OCI-LY1 (cell line): Measurements from ENCODE around the gene RBM20.

Experiments
- H2AFZ ChIP-seq: fragments of 200-600 bp; sonication (generic), shearing (Covaris generic); 2 replicates; pipeline ENCODE4 v1.6.0; 2014; ENCODE audit warnings: antibody characterized with exemption, mild to moderate bottlenecking, low read length
- H3F3A ChIP-seq: fragments of 200-600 bp; sonication (generic), shearing (Covaris generic); 2 replicates; pipeline ENCODE4 v1.6.0; 2014; ENCODE audit warnings: mild to moderate bottlenecking, antibody characterized with exemption, low read length, moderate library complexity; ENCODE audit not compliant: insufficient read depth
- H3K27ac ChIP-seq: fragments of 200-600 bp; sonication (generic); 2 replicates; pipeline ENCODE4 v1.5.1; 2014; ENCODE audit warnings: low read length, mixed run types, mild to moderate bottlenecking, low read depth; ENCODE audit not compliant: poor library complexity, severe bottlenecking
- H3K27me3 ChIP-seq: fragments of 200-600 bp; sonication (generic); 2 replicates; pipeline ENCODE4 v1.6.0; 2014; ENCODE audit warnings: antibody characterized with exemption, mild to moderate bottlenecking, low read length, moderate library complexity; ENCODE audit not compliant: insufficient read depth
- H3K36me3 ChIP-seq: fragments of 200-600 bp; sonication (generic); 2 replicates; pipeline ENCODE4 v1.6.1; 2014; ENCODE audit warnings: mild to moderate bottlenecking, antibody characterized with exemption, low read length, moderate library complexity, mixed read lengths; ENCODE audit not compliant: insufficient read depth
- H3K4me1 ChIP-seq: fragments of 200-600 bp; sonication (generic); 2 replicates; pipeline ENCODE4 v1.5.1; 2014; ENCODE audit warnings: mild to moderate bottlenecking, low read length, moderate library complexity; ENCODE audit not compliant: insufficient read depth, severe bottlenecking
- H3K4me2 ChIP-seq: fragments of 200-600 bp; sonication (generic), shearing (Covaris generic); 2 replicates; pipeline ENCODE4 v1.6.1; 2014; ENCODE audit warnings: low read length
- H3K4me3 ChIP-seq: fragments of 200-600 bp; sonication (generic); 2 replicates; pipeline ENCODE4 v1.5.1; 2014; ENCODE audit warnings: low read length, low read depth, mild to moderate bottlenecking, mixed read lengths; ENCODE audit not compliant: poor library complexity, severe bottlenecking
- H3K79me2 ChIP-seq: fragments of 200-600 bp; shearing (Covaris generic); 2 replicates; pipeline ENCODE4 v1.6.1; 2016; ENCODE audit warnings: mixed run types, low read length, mixed read lengths; ENCODE audit not compliant: insufficient read depth
- H3K9ac ChIP-seq: fragments of 200-600 bp; sonication (generic), shearing (Covaris generic); 2 replicates; pipeline ENCODE4 v1.6.1; 2014; ENCODE audit warnings: mild to moderate bottlenecking, low read length, mixed read lengths
- H3K9me2 ChIP-seq: fragments of 200-600 bp; sonication (generic), shearing (Covaris generic); 2 replicates; pipeline ENCODE4 v1.6.1; 2014; ENCODE audit warnings: low read depth, mild to moderate bottlenecking, low read length, mixed read lengths
- H3K9me3 ChIP-seq: fragments of 200-600 bp; shearing (Covaris generic); 2 replicates; pipeline ENCODE4 v1.6.1; 2014; ENCODE audit warnings: low read length, mixed read lengths
- H4K20me1 ChIP-seq: fragments of 200-600 bp; sonication (generic), shearing (Covaris generic); 2 replicates; pipeline ENCODE4 v1.6.0; 2016; ENCODE audit warnings: mild to moderate bottlenecking, low read length; ENCODE audit not compliant: insufficient read depth
- EZH2 ChIP-seq: fragments of 200-600 bp; sonication (generic), shearing (Covaris generic); IDR thresholded peaks from 2 replicates; pipeline ENCODE4 v1.8.0; 2017; ENCODE audit warnings: borderline replicate concordance, mixed run types, mild to moderate bottlenecking, antibody characterized with exemption, low read length, moderate library complexity, mixed read lengths
- TF ChIP-seq, protein P1 (sequence below): fragments of 200-600 bp; sonication (generic), shearing (Covaris generic); IDR thresholded peaks from 2 replicates; pipeline ENCODE4 v1.5.1; 2017; ENCODE audit warnings: mild to moderate bottlenecking, antibody characterized with exemption, low read length, moderate library complexity, mixed read lengths

The RBM20 gene

GRCh38 chr10:110758128-110758765 lies 114.1 kb downstream of the RBM20 start:
- H3F3A ChIP-seq, result no peaks in the 10 kb centered on the region
- no peaks in the 10 kb centered on the region for H4K20me1 ChIP-seq
- no peak overlapping the region for H3K4me3 ChIP-seq
- H3K27ac ChIP-seq, result no peak overlapping the region
- no peaks in the 10 kb centered on the region; the same call in 1 of the 2 replicates for H3K36me3 ChIP-seq
- 0 out of 2 replicates have a peak, but pooled peaks cover 6% of the 10 kb centered on the region for H3K9me3 ChIP-seq
- H3K9me2 ChIP-seq, result no peaks in the 10 kb centered on the region
- no peaks in the 10 kb centered on the region for H3K4me1 ChIP-seq
- no peak overlapping the region for H3K9ac ChIP-seq
- TF ChIP-seq, protein P1, sequence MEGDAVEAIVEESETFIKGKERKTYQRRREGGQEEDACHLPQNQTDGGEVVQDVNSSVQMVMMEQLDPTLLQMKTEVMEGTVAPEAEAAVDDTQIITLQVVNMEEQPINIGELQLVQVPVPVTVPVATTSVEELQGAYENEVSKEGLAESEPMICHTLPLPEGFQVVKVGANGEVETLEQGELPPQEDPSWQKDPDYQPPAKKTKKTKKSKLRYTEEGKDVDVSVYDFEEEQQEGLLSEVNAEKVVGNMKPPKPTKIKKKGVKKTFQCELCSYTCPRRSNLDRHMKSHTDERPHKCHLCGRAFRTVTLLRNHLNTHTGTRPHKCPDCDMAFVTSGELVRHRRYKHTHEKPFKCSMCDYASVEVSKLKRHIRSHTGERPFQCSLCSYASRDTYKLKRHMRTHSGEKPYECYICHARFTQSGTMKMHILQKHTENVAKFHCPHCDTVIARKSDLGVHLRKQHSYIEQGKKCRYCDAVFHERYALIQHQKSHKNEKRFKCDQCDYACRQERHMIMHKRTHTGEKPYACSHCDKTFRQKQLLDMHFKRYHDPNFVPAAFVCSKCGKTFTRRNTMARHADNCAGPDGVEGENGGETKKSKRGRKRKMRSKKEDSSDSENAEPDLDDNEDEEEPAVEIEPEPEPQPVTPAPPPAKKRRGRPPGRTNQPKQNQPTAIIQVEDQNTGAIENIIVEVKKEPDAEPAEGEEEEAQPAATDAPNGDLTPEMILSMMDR, result no peak
- TF ChIP-seq EZH2, result no peak
- H2AFZ ChIP-seq, result no peak overlapping the region
- no peaks in the 10 kb centered on the region for H3K79me2 ChIP-seq
- no peaks in the 10 kb centered on the region for H3K27me3 ChIP-seq
- H3K4me2 ChIP-seq, result no peak overlapping the region

GRCh38 chr10:110758898-110759297 lies 114.8 kb downstream of the RBM20 start:
- TF ChIP-seq, protein P1, result no peak
- H3K79me2 ChIP-seq, result no peaks in the 10 kb centered on the region
- no peak overlapping the region for H3K4me2 ChIP-seq
- no peaks in the 10 kb centered on the region for H3K4me1 ChIP-seq
- H3K27ac ChIP-seq, result no peak overlapping the region
- no peak overlapping the region for H2AFZ ChIP-seq
- H4K20me1 ChIP-seq, result no peaks in the 10 kb centered on the region
- no peak overlapping the region for H3K9ac ChIP-seq
- no peaks in the 10 kb centered on the region for H3K27me3 ChIP-seq
- no peaks in the 10 kb centered on the region for H3K9me2 ChIP-seq
- H3K36me3 ChIP-seq, result no peaks in the 10 kb centered on the region; the same call in 1 of the 2 replicates
- H3K4me3 ChIP-seq, result no peak overlapping the region
- H3F3A ChIP-seq, result no peaks in the 10 kb centered on the region
- 0 out of 2 replicates have a peak, but pooled peaks cover 3% of the 10 kb centered on the region for H3K9me3 ChIP-seq

DNA sequence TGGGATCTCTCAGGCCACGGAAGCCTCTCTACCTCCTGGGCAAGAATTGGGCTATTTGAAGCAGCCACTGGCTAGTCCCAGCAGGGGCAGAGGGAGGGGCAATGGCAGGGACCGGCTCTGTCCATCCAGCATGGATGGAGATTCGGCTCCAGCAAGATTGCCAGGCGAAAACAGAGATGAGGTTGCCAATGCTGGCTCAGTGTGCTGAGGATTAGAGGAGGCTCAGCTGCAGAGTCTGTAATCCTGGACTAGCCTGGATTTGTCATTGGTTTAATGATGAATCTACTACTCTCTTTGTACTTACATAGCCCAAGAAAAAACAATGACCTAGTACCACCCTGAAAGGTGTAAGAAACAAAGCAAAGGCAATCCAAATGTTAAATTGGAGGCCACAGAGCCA lies 115.4 kb downstream of the RBM20 start:
- no peak overlapping the region for H2AFZ ChIP-seq
- H3K4me3 ChIP-seq, result no peak overlapping the region
- no peak overlapping the region for H3K9ac ChIP-seq
- no peak for TF ChIP-seq EZH2
- TF ChIP-seq, protein P1, result no peak
- H3F3A ChIP-seq, result no peaks in the 10 kb centered on the region
- no peaks in the 10 kb centered on the region for H3K4me1 ChIP-seq
- no peaks in the 10 kb centered on the region for H3K9me3 ChIP-seq
- no peaks in the 10 kb centered on the region for H3K27me3 ChIP-seq
- H3K27ac ChIP-seq, result no peak overlapping the region
- no peaks in the 10 kb centered on the region for H3K9me2 ChIP-seq
- no peaks in the 10 kb centered on the region; the same call in 1 of the 2 replicates for H3K36me3 ChIP-seq
- H4K20me1 ChIP-seq, result no peaks in the 10 kb centered on the region
- no peaks in the 10 kb centered on the region for H3K79me2 ChIP-seq
- no peak overlapping the region for H3K4me2 ChIP-seq
